CD4-positive, alpha-beta T cell (primary cell): Measurements from ENCODE around the gene RNF220. TPM values are rescaled to one million over a fixed set of nuclear protein-coding genes. Genes with fewer than 3 reads are reported as not detected.

Experiments used
- ATAC-seq: fragments of 200-7000 bp; cut with Tn5 transposase; one replicate; pipeline ENCODE4 v1.10.0; 2022; ENCODE audit warnings: mild to moderate bottlenecking; ENCODE audit not compliant: poor library complexity
- CTCF ChIA-PET: fragments of 350-600 bp; sonication (Branson Sonifier 250); formaldehyde crosslinking; loops from one replicate; lab custom pipeline; 2021; ENCODE audit warnings: antibody characterized with exemption, inconsistent platforms; lab: Charles Lee
- POLR2A ChIA-PET: fragments of 350-600 bp; sonication (Branson Sonifier 250); formaldehyde crosslinking; loops from one replicate; lab custom pipeline; 2021; ENCODE audit warnings: antibody characterized with exemption, inconsistent platforms; lab: Charles Lee
- DNase-seq, 14 experiments: peaks; one replicate each; pipeline ENCODE4 v3.0.0-alpha.2; 2013 to 2020; ENCODE audit warnings: mixed read lengths in 2 of 14
- H3K27ac ChIP-seq, 2 donors: one replicate each; pipeline versions ENCODE4 v1.5.1 to v1.7.0; 2013; ENCODE audit warnings: low read length in 2 of 2, low read depth in 1 of 2, mild to moderate bottlenecking in 1 of 2
- H3K27me3 ChIP-seq, 2 experiments: 1 replicate in 1 of 2; 2 replicates in 1 of 2; pipeline versions ENCODE4 v1.6.1 to v1.7.0; 2013; ENCODE audit warnings: low read length in 2 of 2, control low read depth in 1 of 2, mild to moderate bottlenecking in 1 of 2, moderate library complexity in 1 of 2; ENCODE audit not compliant: insufficient read depth in 2 of 2, control insufficient read depth in 1 of 2
- H3K36me3 ChIP-seq: one replicate; pipeline ENCODE4 v1.6.1; 2013; ENCODE audit warnings: low read length, control low read depth; ENCODE audit not compliant: insufficient read depth
- H3K4me1 ChIP-seq: one replicate; pipeline ENCODE4 v1.6.1; 2013; ENCODE audit warnings: low read length, control low read depth; ENCODE audit not compliant: insufficient read depth
- H3K4me3 ChIP-seq: one replicate; pipeline ENCODE4 v1.5.1; 2013; ENCODE audit warnings: mild to moderate bottlenecking, low read length, moderate library complexity
- H3K9me3 ChIP-seq, 2 experiments: 1 replicate in 1 of 2; 2 replicates in 1 of 2; pipeline versions ENCODE4 v1.6.1 to v1.7.0; 2013; ENCODE audit warnings: low read length in 2 of 2, mild to moderate bottlenecking in 2 of 2, control low read depth in 1 of 2, moderate library complexity in 1 of 2; ENCODE audit not compliant: control insufficient read depth in 1 of 2, insufficient read depth in 1 of 2
- H3K27ac Mint-ChIP-seq: one replicate; pipeline ENCODE4 v1.8.0; 2020; ENCODE audit warnings: mixed read lengths
- H3K27me3 Mint-ChIP-seq: one replicate; pipeline ENCODE4 v1.8.0; 2021; ENCODE audit warnings: mixed read lengths
- H3K36me3 Mint-ChIP-seq: one replicate; pipeline ENCODE4 v1.8.0; 2021; ENCODE audit warnings: low read depth, mixed read lengths
- H3K4me1 Mint-ChIP-seq: one replicate; pipeline ENCODE4 v1.8.0; 2021; ENCODE audit warnings: low read depth, mixed read lengths
- H3K4me3 Mint-ChIP-seq: one replicate; pipeline ENCODE4 v1.8.0; 2020; ENCODE audit warnings: mild to moderate bottlenecking, mixed read lengths
- H3K9me3 Mint-ChIP-seq: one replicate; pipeline ENCODE4 v1.8.0; 2020; ENCODE audit warnings: mixed read lengths
- CTCF ChIP-seq: fragments of 200-600 bp; IDR thresholded peaks from one replicate; pipeline ENCODE4 v1.8.0; 2022; ENCODE audit warnings: antibody characterized with exemption, mild to moderate bottlenecking
- intact Hi-C, 2 experiments: fragments of 100-400 bp; cut with DNase I in 1 of 2; cut with micrococcal nuclease in 1 of 2; formaldehyde crosslinking; loops; one replicate each; pipeline versions ENCODE4 v1.15.1 to v1.9.0; 2023 to 2025; cut with DNase I, micrococcal nuclease
- total RNA-seq, 174 experiments: library from RNA in 2 of 174; stranded (reverse) in 2 of 174; gene quantifications; one replicate each; pipeline ENCODE4 v1.2.3 and lab custom pipeline; 2021 to 2026

RNF220 gene
- total RNA-seq, 2 experiments from 2014 or later, result 76.0 to 77.9 TPM

GRCh38 chr1:44524655-44525500, 119.8 kb downstream of the RNF220 start:
- Histone ChIP-seq H3K27me3 (no peaks in the 10 kb centered on the region), H3K4me1 (no peaks in the 10 kb centered on the region), H3K9me3 (no peaks in the 10 kb centered on the region), H3K4me3 (no peak overlapping the region), H3K36me3 (no peaks in the 10 kb centered on the region), H3K27ac (no peak overlapping the region)
- intact Hi-C loops, result no loop called here
- DNase-seq, result no peak
- no peaks in the 10 kb centered on the region for H3K36me3 Mint-ChIP-seq
- no peak for ATAC-seq
- CTCF ChIA-PET, result no interaction called here
- H3K27ac Mint-ChIP-seq, result no peak overlapping the region
- no peaks in the 10 kb centered on the region for H3K9me3 Mint-ChIP-seq
- POLR2A ChIA-PET, result no interaction called here
- H3K4me1 Mint-ChIP-seq, result no peaks in the 10 kb centered on the region
- TF ChIP-seq CTCF, result no peak
- H3K4me3 Mint-ChIP-seq, result no peak overlapping the region
- H3K27me3 Mint-ChIP-seq, result no peaks in the 10 kb centered on the region

- no peaks in the 10 kb centered on the region for H3K36me3 ChIP-seq
These were observed 121.4 kb downstream of the RNF220 start for GRCh38 chr1:44526295-44527073.

More at GRCh38 chr1:44526295-44527073, 121.4 kb downstream of the RNF220 start:
- H3K9me3 ChIP-seq, result no peaks in the 10 kb centered on the region
- ATAC-seq (no peak), DNase-seq (no peak)
- H3K27me3 ChIP-seq, result no peaks in the 10 kb centered on the region
- H3K4me3 ChIP-seq, result no peak overlapping the region
- CTCF ChIA-PET, result no interaction called here
- no peaks in the 10 kb centered on the region for H3K36me3 Mint-ChIP-seq
- POLR2A ChIA-PET, result no interaction called here
- no peaks in the 10 kb centered on the region for H3K9me3 Mint-ChIP-seq
- no peak overlapping the region for H3K4me3 Mint-ChIP-seq
- H3K27ac Mint-ChIP-seq, result no peak overlapping the region
- H3K27me3 Mint-ChIP-seq, result no peaks in the 10 kb centered on the region
- no peak for TF ChIP-seq CTCF
- H3K4me1 Mint-ChIP-seq, result no peaks in the 10 kb centered on the region
- intact Hi-C loops, result no loop called here
- H3K4me1 ChIP-seq, result no peaks in the 10 kb centered on the region
- no peak overlapping the region for H3K27ac ChIP-seq
